Panc1 (cell line): ENCODE results near the gene RAB42. TPM values are rescaled to one million over a fixed set of nuclear protein-coding genes. Genes with fewer than 3 reads are reported as not detected.
A peak's percentile ranks its signal among the peaks of the same experiment; 100 is the strongest.

Experiments
- ATAC-seq: fragments of 200-7000 bp; cut with Tn5 transposase; 2 replicates; pipeline ENCODE4 v1.9.1; 2020; ENCODE audit warnings: mild to moderate bottlenecking, moderate library complexity
- BruUV-seq: library from RNA; stranded (reverse); fragments of 400-500 nt; replicated peaks from 2 replicates; lab custom pipeline; 2021; lab: Mats Ljungman, UMichigan
- CTCF ChIA-PET: fragments of 300-600 bp; sonication (Branson Sonifier 250); formaldehyde crosslinking; loops from one replicate; lab custom pipeline; 2022; ENCODE audit warnings: antibody characterized with exemption; lab: Charles Lee
- POLR2A ChIA-PET: fragments of 300-600 bp; sonication (Branson Sonifier 250); formaldehyde crosslinking; loops from one replicate; lab custom pipeline; 2022; ENCODE audit warnings: antibody characterized with exemption; lab: Charles Lee
- DNase-seq: peaks from one replicate; pipeline ENCODE4 v3.0.0-alpha.2; 2010; ENCODE audit warnings: low read depth, low spot score
- H3K27ac ChIP-seq: 2 replicates; pipeline ENCODE4 v1.5.1; 2011; ENCODE audit warnings: mild to moderate bottlenecking, low read length, inconsistent platforms
- H3K27me3 ChIP-seq: fragments of 200-500 bp; sonication (Bioruptor generic); 2 replicates; pipeline ENCODE4 v1.6.0; 2014; ENCODE audit warnings: low read length, inconsistent platforms; ENCODE audit not compliant: control insufficient read depth, insufficient read depth
- H3K36me3 ChIP-seq: fragments of 200-500 bp; sonication (Bioruptor generic); 2 replicates; pipeline ENCODE4 v1.5.1; 2014; ENCODE audit warnings: inconsistent platforms, mild to moderate bottlenecking, low read length, moderate library complexity; ENCODE audit not compliant: control insufficient read depth, insufficient read depth
- H3K4me1 ChIP-seq: 2 replicates; pipeline ENCODE4 v1.5.1; 2011; ENCODE audit warnings: inconsistent platforms, mild to moderate bottlenecking, low read length, moderate library complexity; ENCODE audit not compliant: control insufficient read depth, insufficient read depth
- H3K4me3 ChIP-seq, 2 experiments: 2 replicates each; pipeline ENCODE4 v1.5.1; 2011 to 2012; ENCODE audit warnings: low read depth in 2 of 2, low read length in 2 of 2, mild to moderate bottlenecking in 2 of 2, inconsistent platforms in 1 of 2, moderate library complexity in 1 of 2
- H3K9me3 ChIP-seq: fragments of 200-500 bp; sonication (Bioruptor generic); 2 replicates; pipeline ENCODE4 v1.5.1; 2014; ENCODE audit warnings: low read depth, mild to moderate bottlenecking, inconsistent platforms, low read length, moderate library complexity; ENCODE audit not compliant: control insufficient read depth, insufficient read depth
- CTCF ChIP-seq: fragments of 450-650 bp; IDR thresholded peaks from 2 replicates; pipeline ENCODE4 v1.5.1; 2017; ENCODE audit warnings: mild to moderate bottlenecking
- POLR2AphosphoS5 ChIP-seq: IDR thresholded peaks from 2 replicates; pipeline ENCODE4 v1.6.1; 2012; ENCODE audit warnings: mild to moderate bottlenecking, low read depth, low read length, moderate library complexity
- REST ChIP-seq, 2 experiments: IDR thresholded peaks; 2 replicates each; pipeline ENCODE4 v1.6.1; 2011 to 2012; ENCODE audit warnings: low read depth in 2 of 2, control low read depth in 1 of 2, low read length in 1 of 2, mild to moderate bottlenecking in 1 of 2, moderate library complexity in 1 of 2; ENCODE audit not compliant: insufficient read depth in 1 of 2
- SIN3A ChIP-seq: IDR thresholded peaks from 2 replicates; pipeline ENCODE4 v1.6.1; 2012; ENCODE audit warnings: low read depth, mild to moderate bottlenecking, low read length, moderate library complexity, borderline replicate concordance; ENCODE audit not compliant: insufficient read depth
- TCF7L2 ChIP-seq: IDR thresholded peaks from 2 replicates; pipeline ENCODE4 v1.6.1; 2011; ENCODE audit warnings: mild to moderate bottlenecking, low read depth, low read length, inconsistent platforms
- in situ Hi-C: cut with HindIII; loops from 2 replicates; pipeline ENCODE4 v1.10.0; 2016; ENCODE audit warnings: low sequenced_read_pairs, low pct_unique_long_range_greater_than_20kb
- intact Hi-C: fragments of 100-400 bp; cut with micrococcal nuclease; formaldehyde crosslinking; loops from one replicate; pipeline ENCODE4 v1.10.0; 2022; ENCODE audit not compliant: unreplicated experiment
- total RNA-seq: library from RNA; stranded (reverse); gene quantifications from one replicate; pipeline ENCODE4 v1.2.1, GENCODE V29; 2021; ENCODE audit not compliant: unreplicated experiment

The RAB42 gene
- total RNA-seq, 1 experiment from 2014 or later = 4.2 TPM

DNA sequence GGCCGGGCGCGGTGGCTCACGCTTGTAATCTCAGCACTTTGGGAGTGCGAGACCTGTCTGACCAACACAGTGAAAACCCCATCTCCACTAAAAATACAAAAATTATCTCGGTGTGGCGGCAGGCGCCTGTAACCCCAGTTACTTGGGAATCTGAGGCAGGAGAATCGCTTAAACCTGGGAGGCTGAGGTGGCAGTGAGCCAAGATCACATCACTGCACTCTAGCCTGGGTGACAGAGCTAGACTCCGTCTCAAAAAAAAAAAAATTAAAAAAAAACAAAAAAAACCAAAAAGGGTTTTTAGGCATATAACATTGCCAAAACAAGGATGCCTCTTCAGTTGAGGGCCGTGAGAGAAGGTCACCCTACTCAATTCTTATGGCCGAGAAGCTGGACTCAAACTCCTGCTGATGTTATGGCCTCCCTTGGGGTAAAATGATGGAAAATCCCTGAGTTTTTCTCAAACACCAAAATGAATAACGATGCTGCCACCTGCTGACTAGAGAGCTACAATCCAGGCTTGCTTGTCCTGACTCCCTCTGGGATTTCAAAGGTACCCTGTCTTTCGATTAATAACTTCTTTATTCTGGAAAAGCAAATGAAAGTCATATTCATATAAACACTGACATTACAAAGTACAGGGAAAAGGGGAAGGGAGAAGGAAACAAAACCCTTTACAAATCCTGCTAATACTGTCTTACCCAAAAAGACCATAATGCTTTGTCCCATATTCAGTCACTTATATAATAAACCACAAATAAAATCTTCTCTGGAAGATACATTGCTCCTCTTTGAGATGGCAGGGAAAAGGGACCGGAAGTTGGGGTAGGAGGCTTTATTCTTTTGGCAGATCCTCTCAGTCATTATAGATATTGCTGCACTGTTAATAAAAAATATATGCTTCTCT lies 10.7 kb downstream of the RAB42 start:
- intact Hi-C loops = loop anchor here (5.0 kb wide), 1 partner anchor 85 kb away; no protein-coding TSS in a partner anchor
- no peaks in the 10 kb centered on the region for H3K27me3 ChIP-seq
- H3K9me3 ChIP-seq = no peaks in the 10 kb centered on the region
- in situ Hi-C loops = no loop called here
- peaks cover 8% of the 10 kb centered on the region for H3K4me1 ChIP-seq
- H3K36me3 ChIP-seq = no peaks in the 10 kb centered on the region; the same call in none of the 2 replicates
- no peak for TF ChIP-seq TCF7L2
- TF ChIP-seq CTCF = no peak
- no peak for TF ChIP-seq REST (IDR thresholded peaks at IDR 0.05; ENCODE audit: insufficient read depth in 1 of 2, low read depth in 2 of 2, low read length in 1 of 2)
- TF ChIP-seq SIN3A = no peak
- TF ChIP-seq POLR2AphosphoS5 = no peak
- BruUV-seq = no TSS peak
- peak; percentile 43 for DNase-seq
- H3K27ac ChIP-seq = no peak overlapping the region
- H3K4me3 ChIP-seq = no peak overlapping the region
- CTCF ChIA-PET = interaction anchor here (0.6 to 0.9 kb wide), 11 partner anchors 13 to 1971 kb away, joined by 3 to 6 read pairs (median 3); no protein-coding TSS in a partner anchor
- ATAC-seq = peak; percentile 61
- POLR2A ChIA-PET = interaction anchor here (0.5 to 0.7 kb wide), 2 partner anchors 21 to 23 kb away, joined by 3 to 6 read pairs; no protein-coding TSS in a partner anchor

DNA sequence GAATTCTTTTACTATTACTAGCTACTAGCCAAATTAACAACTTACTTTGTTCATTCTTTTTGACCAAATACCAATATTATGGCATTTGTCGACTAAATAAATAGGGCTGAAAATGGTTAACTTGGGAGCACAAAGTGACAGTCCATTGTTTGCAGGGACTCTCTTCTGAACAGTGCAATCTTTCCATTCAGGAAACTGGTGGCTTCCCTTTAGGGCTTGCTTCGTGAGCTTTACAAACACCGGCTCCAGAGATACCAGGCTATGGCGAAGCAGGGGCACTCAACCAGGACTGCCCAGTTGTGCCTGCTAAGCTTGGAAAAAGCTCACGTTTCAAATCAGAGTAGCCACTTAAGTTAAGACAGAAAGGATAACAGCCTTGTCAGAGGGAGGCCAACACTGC lies 12.3 kb downstream of the RAB42 start:
- TF ChIP-seq TCF7L2 (no peak), CTCF (no peak), SIN3A (no peak), POLR2AphosphoS5 (no peak), REST (IDR thresholded peaks at IDR 0.05; ENCODE audit: insufficient read depth in 1 of 2, low read depth in 2 of 2, low read length in 1 of 2) (no peak)
- H3K9me3 ChIP-seq = no peaks in the 10 kb centered on the region
- H3K36me3 ChIP-seq = no peaks in the 10 kb centered on the region; the same call in none of the 2 replicates
- H3K27ac ChIP-seq = no peak overlapping the region
- ChIA-PET POLR2A (interaction anchor here (1.1 kb wide), 1 partner anchor 11 kb away, joined by 3 read pairs; no protein-coding TSS in a partner anchor), CTCF (interaction anchor here (0.6 kb wide), 1 partner anchor 93 kb away, joined by 7 read pairs; no protein-coding TSS in a partner anchor)
- no peak for DNase-seq
- in situ Hi-C loops = no loop called here
- no peak for ATAC-seq
- H3K4me3 ChIP-seq = no peak overlapping the region
- intact Hi-C loops = loop anchor here (5.0 kb wide), 1 partner anchor 87 kb away; no protein-coding TSS in a partner anchor
- no TSS peak for BruUV-seq
- H3K27me3 ChIP-seq = no peaks in the 10 kb centered on the region
- peaks cover 8% of the 10 kb centered on the region for H3K4me1 ChIP-seq
